Hepatocyte (in vitro differentiated cells): ENCODE results near the gene LRRC36. TPM values are rescaled to one million over a fixed set of nuclear protein-coding genes. Genes with fewer than 3 reads are reported as not detected.

Experiments used
- DNase-seq: peaks from one replicate; pipeline ENCODE4 v3.0.0-alpha.2; 2016; ENCODE audit warnings: low spot score
- H2AFZ ChIP-seq: fragments of 200-600 bp; sonication (generic); 2 replicates; pipeline ENCODE4 v1.6.0; 2016; ENCODE audit warnings: antibody characterized with exemption, mild to moderate bottlenecking
- H3K27ac ChIP-seq: fragments of 200-600 bp; sonication (generic); 2 replicates; pipeline ENCODE4 v1.5.1; 2016; ENCODE audit warnings: mild to moderate bottlenecking
- H3K27me3 ChIP-seq: fragments of 200-600 bp; sonication (generic); 2 replicates; pipeline ENCODE4 v1.6.1; 2016
- H3K36me3 ChIP-seq: fragments of 200-600 bp; sonication (generic); replicated peaks from 2 replicates; pipeline ENCODE4 v1.5.1; 2016; ENCODE audit warnings: low read depth; ENCODE audit not compliant: insufficient read depth
- H3K4me1 ChIP-seq: fragments of 200-600 bp; sonication (generic); 2 replicates; pipeline ENCODE4 v1.5.1; 2016; ENCODE audit warnings: mild to moderate bottlenecking, moderate library complexity; ENCODE audit not compliant: insufficient read depth
- H3K4me2 ChIP-seq: fragments of 200-600 bp; sonication (generic); 2 replicates; pipeline ENCODE4 v1.6.0; 2016
- H3K4me3 ChIP-seq: fragments of 200-600 bp; sonication (generic); 2 replicates; pipeline ENCODE4 v1.5.1; 2016; ENCODE audit warnings: mild to moderate bottlenecking
- H3K79me2 ChIP-seq: fragments of 200-600 bp; sonication (generic); 2 replicates; pipeline ENCODE4 v1.6.0; 2017; ENCODE audit warnings: mild to moderate bottlenecking
- H3K9me2 ChIP-seq: fragments of 200-600 bp; sonication (generic); replicated peaks from 2 replicates; pipeline ENCODE4 v1.6.0; 2017; ENCODE audit warnings: mild to moderate bottlenecking; ENCODE audit not compliant: insufficient read depth
- H3K9me3 ChIP-seq: fragments of 200-600 bp; sonication (generic); 2 replicates; pipeline ENCODE4 v1.5.1; 2016; ENCODE audit warnings: low read depth, mild to moderate bottlenecking
- H4K20me1 ChIP-seq: fragments of 200-600 bp; sonication (generic); 2 replicates; pipeline ENCODE4 v1.6.0; 2016; ENCODE audit warnings: mild to moderate bottlenecking; ENCODE audit not compliant: insufficient read depth, poor library complexity, severe bottlenecking
- EZH2 ChIP-seq: fragments of 200-600 bp; sonication (generic); IDR thresholded peaks from 2 replicates; pipeline ENCODE4 v1.6.1; 2016; ENCODE audit warnings: antibody characterized with exemption, mild to moderate bottlenecking, borderline replicate concordance
- EZH2phosphoT487 ChIP-seq: fragments of 200-600 bp; sonication (generic); IDR thresholded peaks from one replicate; pipeline ENCODE4 v1.6.1; 2018; ENCODE audit warnings: antibody characterized with exemption, mild to moderate bottlenecking, low read depth, moderate library complexity; ENCODE audit not compliant: unreplicated experiment, severe bottlenecking
- WGBS: methylation state at CpG from one replicate; pipeline ENCODE4 v1.1.6; 2016; ENCODE audit warnings: low lambda C conversion rate; ENCODE audit errors: missing lambda C conversion rate; 5-methylcytosine and 5-hydroxymethylcytosine counted together
- polyA plus RNA-seq: library from polyadenylated mRNA; unstranded; fragments of >200 nt; fragmentation: Nextera tagmentation; extraction: Ambion mirVana; gene quantifications from 2 replicates; pipeline ENCODE4 v1.2.1, GENCODE V29; 2016
- total RNA-seq: library from RNA; depleted of rRNA; stranded (reverse); fragments of >200 nt; gene quantifications from 2 replicates; pipeline ENCODE4 v1.2.3, GENCODE V29; 2014
- TF ChIP-seq, protein P1 (sequence below): fragments of 200-600 bp; sonication (generic); IDR thresholded peaks from 2 replicates; pipeline ENCODE4 v1.5.1; 2016; ENCODE audit warnings: antibody characterized with exemption, mild to moderate bottlenecking; ENCODE audit not compliant: poor library complexity

LRRC36 gene
- total and polyA plus RNA-seq, 2 experiments from 2014 or later = 0.23 to 0.69 TPM

DNA sequence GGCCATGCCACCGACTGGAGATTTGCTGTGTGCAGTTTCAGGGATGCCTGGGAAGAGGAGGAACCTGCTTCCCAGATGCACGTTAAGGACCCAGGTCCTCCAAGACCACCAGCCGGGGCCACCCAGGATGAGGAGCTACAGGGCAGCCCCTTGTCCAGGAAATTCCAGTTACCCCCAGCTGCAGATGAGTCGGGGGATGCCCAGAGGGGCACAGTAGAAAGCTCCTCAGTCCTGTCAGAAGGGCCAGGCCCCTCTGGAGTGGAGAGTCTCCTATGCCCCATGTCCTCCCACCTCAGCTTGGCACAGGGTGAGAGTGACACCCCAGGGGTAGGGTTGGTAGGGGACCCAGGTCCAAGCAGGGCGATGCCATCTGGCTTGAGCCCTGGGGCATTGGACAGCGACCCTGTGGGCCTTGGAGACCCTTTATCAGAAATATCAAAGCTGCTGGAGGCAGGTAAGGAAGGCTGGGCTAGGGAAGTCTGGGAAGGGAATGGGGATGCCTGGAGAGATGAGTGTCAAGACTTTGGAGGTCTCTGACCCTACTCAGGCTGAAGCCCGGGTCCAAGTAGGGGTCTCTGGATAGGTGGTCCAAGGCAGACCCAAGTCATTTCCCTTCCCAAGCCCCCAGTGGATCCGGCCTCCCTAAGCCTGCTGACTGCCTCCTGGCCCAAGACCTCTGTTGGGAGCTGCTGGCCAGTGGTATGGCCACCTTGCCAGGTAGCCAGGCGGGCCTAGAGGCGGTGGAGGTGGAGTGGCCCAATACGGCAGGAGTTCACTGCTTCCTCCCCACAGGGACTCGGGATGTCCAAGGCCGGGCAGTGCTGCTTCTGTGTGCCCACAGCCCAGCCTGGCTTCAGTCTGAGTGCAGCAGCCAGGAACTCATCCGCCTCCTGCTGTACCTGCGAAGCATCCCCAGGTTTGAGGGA, 46.3 kb upstream of the LRRC36 start:
- no peaks in the 10 kb centered on the region for H3K27me3 ChIP-seq
- no peaks in the 10 kb centered on the region for H3K79me2 ChIP-seq
- no peaks in the 10 kb centered on the region for H3K9me3 ChIP-seq
- H3K4me3 ChIP-seq = no peak overlapping the region
- H3K4me2 ChIP-seq = no peak overlapping the region
- TF ChIP-seq, protein P1, sequence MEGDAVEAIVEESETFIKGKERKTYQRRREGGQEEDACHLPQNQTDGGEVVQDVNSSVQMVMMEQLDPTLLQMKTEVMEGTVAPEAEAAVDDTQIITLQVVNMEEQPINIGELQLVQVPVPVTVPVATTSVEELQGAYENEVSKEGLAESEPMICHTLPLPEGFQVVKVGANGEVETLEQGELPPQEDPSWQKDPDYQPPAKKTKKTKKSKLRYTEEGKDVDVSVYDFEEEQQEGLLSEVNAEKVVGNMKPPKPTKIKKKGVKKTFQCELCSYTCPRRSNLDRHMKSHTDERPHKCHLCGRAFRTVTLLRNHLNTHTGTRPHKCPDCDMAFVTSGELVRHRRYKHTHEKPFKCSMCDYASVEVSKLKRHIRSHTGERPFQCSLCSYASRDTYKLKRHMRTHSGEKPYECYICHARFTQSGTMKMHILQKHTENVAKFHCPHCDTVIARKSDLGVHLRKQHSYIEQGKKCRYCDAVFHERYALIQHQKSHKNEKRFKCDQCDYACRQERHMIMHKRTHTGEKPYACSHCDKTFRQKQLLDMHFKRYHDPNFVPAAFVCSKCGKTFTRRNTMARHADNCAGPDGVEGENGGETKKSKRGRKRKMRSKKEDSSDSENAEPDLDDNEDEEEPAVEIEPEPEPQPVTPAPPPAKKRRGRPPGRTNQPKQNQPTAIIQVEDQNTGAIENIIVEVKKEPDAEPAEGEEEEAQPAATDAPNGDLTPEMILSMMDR = no peak
- TF ChIP-seq EZH2 = no peak
- no peak for TF ChIP-seq EZH2phosphoT487
- peaks cover 24% of the 10 kb centered on the region for H3K4me1 ChIP-seq
- H3K36me3 ChIP-seq = no peaks in the 10 kb centered on the region
- DNase-seq = no peak
- no peak overlapping the region for H3K27ac ChIP-seq
- 91% methylated on average over 15 of the region's 15 CpGs for WGBS
- H3K9me2 ChIP-seq = no peaks in the 10 kb centered on the region
- no peaks in the 10 kb centered on the region for H4K20me1 ChIP-seq
- H2AFZ ChIP-seq = no peak overlapping the region

- H3K27me3 ChIP-seq = no peaks in the 10 kb centered on the region
- no peaks in the 10 kb centered on the region for H4K20me1 ChIP-seq
- no peaks in the 10 kb centered on the region for H3K9me3 ChIP-seq
- H3K4me1 ChIP-seq = peaks cover 22% of the 10 kb centered on the region
- 94% methylated on average over 14 of the region's 14 CpGs for WGBS
- no peak overlapping the region for H3K27ac ChIP-seq
- H3K9me2 ChIP-seq = no peaks in the 10 kb centered on the region
- H2AFZ ChIP-seq = no peak overlapping the region
- H3K79me2 ChIP-seq = no peaks in the 10 kb centered on the region
- TF ChIP-seq EZH2 (no peak), EZH2phosphoT487 (no peak)
- TF ChIP-seq, protein P1 = no peak
- DNase-seq = no peak
- no peak overlapping the region for H3K4me3 ChIP-seq
- no peak overlapping the region for H3K4me2 ChIP-seq
- H3K36me3 ChIP-seq = no peaks in the 10 kb centered on the region
These were observed 44.8 kb upstream of the LRRC36 start for GRCh38 chr16:67281536-67282446.

GRCh38 chr16:67282447-67282805, 44.2 kb upstream of the LRRC36 start:
- no peaks in the 10 kb centered on the region for H3K79me2 ChIP-seq
- H3K4me1 ChIP-seq = peaks cover 18% of the 10 kb centered on the region
- no peaks in the 10 kb centered on the region for H3K36me3 ChIP-seq
- no peak for DNase-seq
- no peaks in the 10 kb centered on the region for H3K9me3 ChIP-seq
- TF ChIP-seq EZH2phosphoT487 (no peak), EZH2 (no peak)
- TF ChIP-seq, protein P1 = no peak
- H3K9me2 ChIP-seq = no peaks in the 10 kb centered on the region
- no peaks in the 10 kb centered on the region for H4K20me1 ChIP-seq
- H3K4me2 ChIP-seq = no peak overlapping the region
- H3K27me3 ChIP-seq = no peaks in the 10 kb centered on the region
- H2AFZ ChIP-seq = no peak overlapping the region
- 95% methylated on average over 10 of the region's 10 CpGs for WGBS
- H3K4me3 ChIP-seq = no peak overlapping the region
- H3K27ac ChIP-seq = no peak overlapping the region
